Activated T-helper 9 cell treated with anti-CD3 and anti-CD28 coated beads, Interleukin-2, amount 50 U/mL, for 16 hours (primary cell): Measurements from ENCODE around the gene ZFP82.

ENCODE experiments used
- DNase-seq: peaks from one replicate; pipeline ENCODE4 v3.0.0-alpha.2; 2020; ENCODE audit warnings: low read depth

Gene ZFP82

GRCh38 chr19:36418287-36419001 is at the start of gene ZFP82:
Gene ZFP82 (minus strand): TSS chr19:36418644. CDS start chr19:36409789, 8,855 bp downstream.
- peak; percentile 61 for DNase-seq

- DNase-seq, result no peak
Observed at GRCh38 chr19:36460046-36460445, 41.6 kb upstream of the ZFP82 start.

GRCh38 chr19:36456831-36457230 is 38.4 kb upstream of the ZFP82 start:
- no peak for DNase-seq

GRCh38 chr19:36449059-36449670 is 30.7 kb upstream of the ZFP82 start:
- DNase-seq, result no peak

GRCh38 chr19:36441339-36441738 is 22.9 kb upstream of the ZFP82 start:
- DNase-seq, result no peak

- no peak for DNase-seq
Observed at GRCh38 chr19:36436531-36436930, 18.1 kb upstream of the ZFP82 start.

GRCh38 chr19:36423925-36424324 is 5.5 kb upstream of the ZFP82 start:
- DNase-seq, result no peak

- no peak for DNase-seq
Observed at GRCh38 chr19:36421749-36422481, 3.5 kb upstream of the ZFP82 start.

GRCh38 chr19:36420961-36421748 is 2.7 kb upstream of the ZFP82 start:
- DNase-seq, result no peak

- DNase-seq, result peak; percentile 1
Observed at GRCh38 chr19:36417752-36418286, 625 bp downstream of the ZFP82 start.

GRCh38 chr19:36409841-36410240 is 8.6 kb downstream of the ZFP82 start:
- no peak for DNase-seq

GRCh38 chr19:36408101-36408500 is 10.3 kb downstream of the ZFP82 start:
- no peak for DNase-seq

- no peak for DNase-seq
Observed at GRCh38 chr19:36404498-36404897, 13.9 kb downstream of the ZFP82 start.

GRCh38 chr19:36401475-36401874 is 17.0 kb downstream of the ZFP82 start:
- DNase-seq, result no peak

- DNase-seq, result no peak
Observed at GRCh38 chr19:36398571-36398970, 19.9 kb downstream of the ZFP82 start.

- DNase-seq, result no peak
Observed at GRCh38 chr19:36392916-36393673, 25.3 kb downstream of the ZFP82 start.

GRCh38 chr19:36379510-36379819 is 39.0 kb downstream of the ZFP82 start:
- no peak for DNase-seq

GRCh38 chr19:36378625-36379509 is 39.6 kb downstream of the ZFP82 start, which contains the start of gene ZFP14:
Gene ZFP14 (minus strand): TSS chr19:36379201. CDS start chr19:36367892, 11,309 bp downstream.
- peak; percentile 92 for DNase-seq

- no peak for DNase-seq
Observed at GRCh38 chr19:36377541-36378178, 40.8 kb downstream of the ZFP82 start.

- no peak for DNase-seq
Observed at GRCh38 chr19:36373638-36374156, 44.7 kb downstream of the ZFP82 start.
